WTC11 (cell line): ENCODE results near the gene ANXA9. TPM values are rescaled to one million over a fixed set of nuclear protein-coding genes. Genes with fewer than 3 reads are reported as not detected.

Experiments used
- ATAC-seq: fragments of 200-7000 bp; cut with Tn5 transposase; 2 replicates; pipeline ENCODE4 v1.10.0; 2021; ENCODE audit warnings: mild to moderate bottlenecking, moderate library complexity
- CTCF ChIA-PET: fragments of 300-600 bp; sonication (Branson Sonifier 250); formaldehyde crosslinking; loops from one replicate; lab custom pipeline; 2021; ENCODE audit warnings: antibody characterized with exemption; lab: Charles Lee
- POLR2A ChIA-PET: fragments of 350-600 bp; sonication (Branson Sonifier 250); formaldehyde crosslinking; loops from one replicate; lab custom pipeline; 2021; ENCODE audit warnings: antibody characterized with exemption; lab: Charles Lee
- DNase-seq: peaks from one replicate; pipeline ENCODE4 v3.0.0; 2021; ENCODE audit warnings: low spot score
- H3K27ac Mint-ChIP-seq: 2 replicates; pipeline ENCODE4 v1.8.0; 2021; ENCODE audit warnings: mixed read lengths
- H3K27me3 Mint-ChIP-seq: 2 replicates; pipeline ENCODE4 v1.8.0; 2021; ENCODE audit warnings: low read depth, mild to moderate bottlenecking, moderate library complexity, mixed read lengths
- H3K36me3 Mint-ChIP-seq: 2 replicates; pipeline ENCODE4 v1.8.0; 2021; ENCODE audit warnings: mixed read lengths
- H3K4me1 Mint-ChIP-seq: 2 replicates; pipeline ENCODE4 v1.8.0; 2022; ENCODE audit warnings: mixed read lengths
- H3K4me3 Mint-ChIP-seq: 2 replicates; pipeline ENCODE4 v1.8.0; 2021; ENCODE audit warnings: mild to moderate bottlenecking, moderate library complexity, mixed read lengths
- H3K9me3 Mint-ChIP-seq: 2 replicates; pipeline ENCODE4 v1.8.0; 2021; ENCODE audit warnings: mixed read lengths
- GTF2I ChIP-seq: fragments of 250-450 bp; sonication (Bioruptor Pico); conservative IDR thresholded peaks from 2 replicates; pipeline ENCODE4 v1.4.0; 2021; ENCODE audit warnings: mild to moderate bottlenecking
- HMGA2 ChIP-seq: fragments of 250-450 bp; sonication (Bioruptor Pico); IDR thresholded peaks from 2 replicates; pipeline ENCODE4 v1.4.0; 2021; ENCODE audit warnings: mild to moderate bottlenecking, moderate library complexity
- IRF2 ChIP-seq: sonication (generic); formaldehyde crosslinking; IDR thresholded peaks from 2 replicates; pipeline ENCODE4 v1.8.0; 2022; ENCODE audit warnings: low read depth, missing genetic modification reagents, borderline replicate concordance
- NFE2L1 ChIP-seq: sonication (generic); formaldehyde crosslinking; IDR thresholded peaks from 2 replicates; pipeline ENCODE4 v1.8.1; 2023; ENCODE audit warnings: missing genetic modification reagents
- SMAD4 ChIP-seq: sonication (generic); formaldehyde crosslinking; IDR thresholded peaks from 2 replicates; pipeline ENCODE4 v1.8.0; 2022; ENCODE audit warnings: mild to moderate bottlenecking, missing genetic modification reagents
- STAT6 ChIP-seq: sonication (generic); formaldehyde crosslinking; conservative IDR thresholded peaks from 2 replicates; pipeline ENCODE4 v1.8.1; 2023; ENCODE audit warnings: mild to moderate bottlenecking, low read depth, missing genetic modification reagents, moderate library complexity
- ZNF281 ChIP-seq: sonication (generic); formaldehyde crosslinking; IDR thresholded peaks from 2 replicates; pipeline ENCODE4 v1.8.0; 2023; ENCODE audit warnings: mild to moderate bottlenecking, missing genetic modification reagents
- ZNF425 ChIP-seq: fragments of 250-450 bp; sonication (Bioruptor Pico); conservative IDR thresholded peaks from 2 replicates; pipeline ENCODE4 v1.9.0; 2021; ENCODE audit warnings: mild to moderate bottlenecking
- total RNA-seq: library from RNA; stranded (reverse); gene quantifications from 3 replicates; pipeline ENCODE4 v1.2.3, GENCODE V29; 2021
- TF ChIP-seq, protein P1 (sequence below): sonication (generic); formaldehyde crosslinking; IDR thresholded peaks from 2 replicates; pipeline ENCODE4 v1.8.1; 2023; ENCODE audit warnings: mild to moderate bottlenecking, missing genetic modification reagents, moderate library complexity
- TF ChIP-seq, protein P2 (sequence below): sonication (generic); formaldehyde crosslinking; IDR thresholded peaks from 2 replicates; pipeline ENCODE4 v1.8.1; 2022; ENCODE audit warnings: low read depth, missing genetic modification reagents, borderline replicate concordance
- TF ChIP-seq, protein P3 (sequence below): fragments of 250-450 bp; sonication (Bioruptor Pico); IDR thresholded peaks from 2 replicates; pipeline ENCODE4 v1.9.0; 2021; ENCODE audit warnings: mild to moderate bottlenecking, borderline replicate concordance

The ANXA9 gene
- total RNA-seq, 1 experiment from 2014 or later = 1.6 TPM

DNA sequence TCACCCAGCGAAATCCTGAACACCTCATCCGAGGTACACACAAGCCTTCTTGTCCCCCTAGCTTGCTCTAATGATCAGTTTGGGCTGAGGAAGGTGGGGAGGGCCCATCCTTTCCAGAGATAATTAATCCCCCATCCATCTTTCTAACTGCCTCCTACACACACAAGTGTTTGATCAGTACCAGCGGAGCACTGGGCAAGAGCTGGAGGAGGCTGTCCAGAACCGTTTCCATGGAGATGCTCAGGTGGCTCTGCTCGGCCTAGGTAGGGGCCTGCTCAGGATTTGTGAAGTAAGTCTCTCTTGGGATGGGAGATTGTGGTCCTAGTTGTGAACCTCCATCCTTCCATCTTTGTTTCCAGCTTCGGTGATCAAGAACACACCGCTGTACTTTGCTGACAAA lies 5.8 kb downstream of the ANXA9 start:
- Mint-ChIP-seq H3K36me3 (no peaks in the 10 kb centered on the region), H3K4me3 (no peak overlapping the region), H3K4me1 (no peaks in the 10 kb centered on the region), H3K9me3 (no peaks in the 10 kb centered on the region), H3K27me3 (no peaks in the 10 kb centered on the region)
- ChIA-PET CTCF (interaction anchor here (10.3 kb wide), 1 partner anchor 7 kb away, joined by 109 read pairs; no protein-coding TSS in a partner anchor), POLR2A (no interaction called here)
- no peak for ATAC-seq
- TF ChIP-seq ZNF425 (CRISPR knock-in tag) (no peak), IRF2 (CRISPR knock-in tag) (no peak), ZNF281 (CRISPR knock-in tag) (no peak), STAT6 (CRISPR knock-in tag) (no peak), HMGA2 (no peak), GTF2I (no peak), SMAD4 (CRISPR knock-in tag) (no peak), NFE2L1 (CRISPR knock-in tag) (no peak)
- TF ChIP-seq, protein P1, sequence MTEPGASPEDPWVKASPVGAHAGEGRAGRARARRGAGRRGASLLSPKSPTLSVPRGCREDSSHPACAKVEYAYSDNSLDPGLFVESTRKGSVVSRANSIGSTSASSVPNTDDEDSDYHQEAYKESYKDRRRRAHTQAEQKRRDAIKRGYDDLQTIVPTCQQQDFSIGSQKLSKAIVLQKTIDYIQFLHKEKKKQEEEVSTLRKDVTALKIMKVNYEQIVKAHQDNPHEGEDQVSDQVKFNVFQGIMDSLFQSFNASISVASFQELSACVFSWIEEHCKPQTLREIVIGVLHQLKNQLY (CRISPR knock-in tag) = no peak
- TF ChIP-seq, protein P2, sequence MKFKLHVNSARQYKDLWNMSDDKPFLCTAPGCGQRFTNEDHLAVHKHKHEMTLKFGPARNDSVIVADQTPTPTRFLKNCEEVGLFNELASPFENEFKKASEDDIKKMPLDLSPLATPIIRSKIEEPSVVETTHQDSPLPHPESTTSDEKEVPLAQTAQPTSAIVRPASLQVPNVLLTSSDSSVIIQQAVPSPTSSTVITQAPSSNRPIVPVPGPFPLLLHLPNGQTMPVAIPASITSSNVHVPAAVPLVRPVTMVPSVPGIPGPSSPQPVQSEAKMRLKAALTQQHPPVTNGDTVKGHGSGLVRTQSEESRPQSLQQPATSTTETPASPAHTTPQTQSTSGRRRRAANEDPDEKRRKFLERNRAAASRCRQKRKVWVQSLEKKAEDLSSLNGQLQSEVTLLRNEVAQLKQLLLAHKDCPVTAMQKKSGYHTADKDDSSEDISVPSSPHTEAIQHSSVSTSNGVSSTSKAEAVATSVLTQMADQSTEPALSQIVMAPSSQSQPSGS (CRISPR knock-in tag) = no peak
- TF ChIP-seq, protein P3, sequence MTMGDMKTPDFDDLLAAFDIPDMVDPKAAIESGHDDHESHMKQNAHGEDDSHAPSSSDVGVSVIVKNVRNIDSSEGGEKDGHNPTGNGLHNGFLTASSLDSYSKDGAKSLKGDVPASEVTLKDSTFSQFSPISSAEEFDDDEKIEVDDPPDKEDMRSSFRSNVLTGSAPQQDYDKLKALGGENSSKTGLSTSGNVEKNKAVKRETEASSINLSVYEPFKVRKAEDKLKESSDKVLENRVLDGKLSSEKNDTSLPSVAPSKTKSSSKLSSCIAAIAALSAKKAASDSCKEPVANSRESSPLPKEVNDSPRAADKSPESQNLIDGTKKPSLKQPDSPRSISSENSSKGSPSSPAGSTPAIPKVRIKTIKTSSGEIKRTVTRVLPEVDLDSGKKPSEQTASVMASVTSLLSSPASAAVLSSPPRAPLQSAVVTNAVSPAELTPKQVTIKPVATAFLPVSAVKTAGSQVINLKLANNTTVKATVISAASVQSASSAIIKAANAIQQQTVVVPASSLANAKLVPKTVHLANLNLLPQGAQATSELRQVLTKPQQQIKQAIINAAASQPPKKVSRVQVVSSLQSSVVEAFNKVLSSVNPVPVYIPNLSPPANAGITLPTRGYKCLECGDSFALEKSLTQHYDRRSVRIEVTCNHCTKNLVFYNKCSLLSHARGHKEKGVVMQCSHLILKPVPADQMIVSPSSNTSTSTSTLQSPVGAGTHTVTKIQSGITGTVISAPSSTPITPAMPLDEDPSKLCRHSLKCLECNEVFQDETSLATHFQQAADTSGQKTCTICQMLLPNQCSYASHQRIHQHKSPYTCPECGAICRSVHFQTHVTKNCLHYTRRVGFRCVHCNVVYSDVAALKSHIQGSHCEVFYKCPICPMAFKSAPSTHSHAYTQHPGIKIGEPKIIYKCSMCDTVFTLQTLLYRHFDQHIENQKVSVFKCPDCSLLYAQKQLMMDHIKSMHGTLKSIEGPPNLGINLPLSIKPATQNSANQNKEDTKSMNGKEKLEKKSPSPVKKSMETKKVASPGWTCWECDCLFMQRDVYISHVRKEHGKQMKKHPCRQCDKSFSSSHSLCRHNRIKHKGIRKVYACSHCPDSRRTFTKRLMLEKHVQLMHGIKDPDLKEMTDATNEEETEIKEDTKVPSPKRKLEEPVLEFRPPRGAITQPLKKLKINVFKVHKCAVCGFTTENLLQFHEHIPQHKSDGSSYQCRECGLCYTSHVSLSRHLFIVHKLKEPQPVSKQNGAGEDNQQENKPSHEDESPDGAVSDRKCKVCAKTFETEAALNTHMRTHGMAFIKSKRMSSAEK (CRISPR knock-in tag) = no peak
- TF ChIP-seq, all 79 proteins: peak for 0
- no peak overlapping the region for H3K27ac Mint-ChIP-seq
- DNase-seq = no peak
